Left ventricle myocardium superior (tissue), 1 donor: ENCODE data around the gene KLLN. TPM values are rescaled to one million over a fixed set of nuclear protein-coding genes. Genes with fewer than 3 reads are reported as not detected.
"Not testable (repeated sequence)": the region's sequence is repeated elsewhere in the genome, so short reads cannot be mapped to it uniquely, and the experiment has no call there.

Experiments
- ATAC-seq: fragments of 200-7000 bp; cut with Tn5 transposase; one replicate; pipeline ENCODE4 v1.9.1; 2020; ENCODE audit warnings: mild to moderate bottlenecking, moderate library complexity
- DNase-seq: peaks from one replicate; pipeline ENCODE4 v3.0.0-alpha.2; 2020
- intact Hi-C: fragments of 100-400 bp; cut with micrococcal nuclease; formaldehyde crosslinking; loops from one replicate; pipeline ENCODE4 v1.11.0; 2022
- long read RNA-seq: library from polyadenylated mRNA; unstranded; transcript quantifications from one replicate; pipeline ENCODE4 v2.0.0, GENCODE V29; 2021
- total RNA-seq: library from RNA; stranded (reverse); fragmentation: NEBNext Ultra II Directional; extraction: Animal tissue kit (Norgen Biotek cat#: 25700); gene quantifications from one replicate; pipeline ENCODE4 v1.2.1, GENCODE V29; 2021
- donor health status: DM: no; HTN: yes; CAD: no; lungs with severe emphysema.

The KLLN gene
- 0.47 TPM for total RNA-seq
- long read RNA-seq: 0 reads

- intact Hi-C loops: loop anchor here (5.0 kb wide), 1 partner anchor 524 kb away; no protein-coding TSS in a partner anchor
- DNase-seq (peak; percentile 95), ATAC-seq (peak; percentile 76)
Measured at GRCh38 chr10:87863053-87863943, at the start of gene KLLN, which contains the start of gene PTEN. Gene KLLN (minus strand): TSS chr10:87863533. CDS start chr10:87862487, 1,046 bp downstream. Gene PTEN (plus strand): TSS chr10:87863625. CDS start chr10:87864470, 845 bp downstream.

GRCh38 chr10:87903396-87903795 lies 40.1 kb upstream of the KLLN start:
- ATAC-seq, intact Hi-C loops: not testable (repeated sequence)
- DNase-seq: peak; percentile 27

GRCh38 chr10:87897957-87898356 lies 34.6 kb upstream of the KLLN start:
- not testable (repeated sequence) for ATAC-seq

GRCh38 chr10:87896216-87896615 lies 32.9 kb upstream of the KLLN start:
- no peak for DNase-seq
- intact Hi-C loops: no loop called here
- peak; percentile 37 for ATAC-seq

More at GRCh38 chr10:87897957-87898356, 34.6 kb upstream of the KLLN start:
- intact Hi-C loops, DNase-seq: not testable (repeated sequence)

GRCh38 chr10:87895430-87895829 lies 32.1 kb upstream of the KLLN start:
- DNase-seq: no peak
- intact Hi-C loops: no loop called here
- ATAC-seq: no peak

GRCh38 chr10:87887548-87888289 lies 24.4 kb upstream of the KLLN start:
- ATAC-seq (no peak), DNase-seq (no peak)
- intact Hi-C loops: no loop called here

GRCh38 chr10:87887146-87887545 lies 23.8 kb upstream of the KLLN start:
- ATAC-seq (no peak), DNase-seq (no peak)
- intact Hi-C loops: no loop called here

- ATAC-seq: no peak
- no peak for DNase-seq
- intact Hi-C loops: no loop called here
Measured at GRCh38 chr10:87886635-87887034, 23.3 kb upstream of the KLLN start.

GRCh38 chr10:87882555-87883294 lies 19.4 kb upstream of the KLLN start:
- intact Hi-C loops: no loop called here
- DNase-seq: no peak
- ATAC-seq: no peak

GRCh38 chr10:87881373-87882059 lies 18.2 kb upstream of the KLLN start:
- ATAC-seq, DNase-seq, intact Hi-C loops: not testable (repeated sequence)

- ATAC-seq: no peak
- intact Hi-C loops: no loop called here
- DNase-seq: no peak
Measured at GRCh38 chr10:87880336-87880735, 17.0 kb upstream of the KLLN start.

GRCh38 chr10:87878664-87879459 lies 15.5 kb upstream of the KLLN start:
- DNase-seq (peak; percentile 10), ATAC-seq (no peak)
- intact Hi-C loops: no loop called here

GRCh38 chr10:87875929-87876571 lies 12.7 kb upstream of the KLLN start:
- ATAC-seq (no peak), DNase-seq (no peak)
- intact Hi-C loops: no loop called here

- ATAC-seq (no peak), DNase-seq (no peak)
- intact Hi-C loops: no loop called here
Measured at GRCh38 chr10:87873656-87874055, 10.3 kb upstream of the KLLN start.

- no peak for DNase-seq
- intact Hi-C loops: no loop called here
- ATAC-seq: no peak
Measured at GRCh38 chr10:87872828-87873227, 9.5 kb upstream of the KLLN start.

- intact Hi-C loops: no loop called here
- ATAC-seq (no peak), DNase-seq (no peak)
Measured at GRCh38 chr10:87869773-87870551, 6.6 kb upstream of the KLLN start.

- intact Hi-C loops, ATAC-seq: not testable (repeated sequence)
- DNase-seq: peak; percentile 15
Measured at GRCh38 chr10:87869139-87869538, 5.8 kb upstream of the KLLN start.
